ENCODE measurements around the gene OR9G4.

OR9G4 gene

GRCh38 chr11:56748597-56748996, at the start of gene OR9G4:
Gene OR9G4, minus strand, starts transcription at chr11:56748697. Its CDS starts 4,931 bp downstream, at chr11:56743766.
- no peak for DNase-seq

GRCh38 chr11:56783448-56784041, 35.0 kb upstream of the OR9G4 start:
- peak; percentile 58 for DNase-seq

GRCh38 chr11:56782167-56782847, 33.8 kb upstream of the OR9G4 start:
- DNase-seq: no peak

GRCh38 chr11:56776809-56777208, 28.3 kb upstream of the OR9G4 start:
- DNase-seq: no peak

- DNase-seq: no peak
These were observed 16.5 kb upstream of the OR9G4 start for GRCh38 chr11:56764976-56765375.

GRCh38 chr11:56751480-56751879, 3.0 kb upstream of the OR9G4 start:
- DNase-seq: no peak

- no peak for DNase-seq
These were observed 1.7 kb upstream of the OR9G4 start for GRCh38 chr11:56750190-56750589.

GRCh38 chr11:56740886-56741285, 7.6 kb downstream of the OR9G4 start:
- DNase-seq: no peak

GRCh38 chr11:56740107-56740506, 8.4 kb downstream of the OR9G4 start:
- DNase-seq: no peak

GRCh38 chr11:56720513-56720912, 28.0 kb downstream of the OR9G4 start:
- DNase-seq: no peak

- DNase-seq: no peak
These were observed 32.1 kb downstream of the OR9G4 start for GRCh38 chr11:56716379-56716854.

- no peak for DNase-seq
These were observed 34.3 kb downstream of the OR9G4 start for GRCh38 chr11:56714206-56714605.

GRCh38 chr11:56706486-56706885, 42.0 kb downstream of the OR9G4 start:
- no peak for DNase-seq

- no peak for DNase-seq
These were observed 42.6 kb downstream of the OR9G4 start for GRCh38 chr11:56705784-56706396.

- DNase-seq: no peak
These were observed 47.5 kb downstream of the OR9G4 start for GRCh38 chr11:56700914-56701485.

GRCh38 chr11:56700242-56700913, 48.1 kb downstream of the OR9G4 start:
- DNase-seq: no peak

- DNase-seq: no peak
These were observed 49.7 kb downstream of the OR9G4 start, which contains the start of gene OR9G1 for GRCh38 chr11:56698795-56699194. Gene OR9G1, plus strand, starts transcription at chr11:56699095. Its CDS starts 1,293 bp downstream, at chr11:56700388.

- no peak for DNase-seq
These were observed 55.1 kb downstream of the OR9G4 start for GRCh38 chr11:56693428-56693827.

Measured in kidney glomerular epithelial cell (primary cell).